ENCODE results near the gene PJA2.

The PJA2 gene

DNA sequence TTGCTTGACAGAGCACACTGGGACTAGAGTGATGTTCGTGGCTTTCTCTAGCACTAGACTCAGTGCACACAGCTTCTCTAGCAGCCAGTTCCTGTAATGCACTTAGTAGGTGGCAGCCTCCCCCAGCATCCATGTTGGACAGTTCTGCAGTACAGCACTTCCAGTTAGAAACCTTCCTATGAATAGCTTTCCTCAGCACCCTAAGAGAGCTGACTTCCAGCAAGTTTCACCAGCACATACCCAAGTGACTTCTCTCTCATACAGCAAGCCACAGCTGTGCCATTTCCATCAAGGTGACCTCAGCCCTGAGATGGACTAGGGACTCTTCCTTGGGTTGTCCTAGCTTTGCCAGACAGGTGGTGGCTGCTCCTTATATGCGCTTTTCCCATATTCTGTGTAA is 60.4 kb downstream of the PJA2 start:
- DNase-seq: no peak

DNA sequence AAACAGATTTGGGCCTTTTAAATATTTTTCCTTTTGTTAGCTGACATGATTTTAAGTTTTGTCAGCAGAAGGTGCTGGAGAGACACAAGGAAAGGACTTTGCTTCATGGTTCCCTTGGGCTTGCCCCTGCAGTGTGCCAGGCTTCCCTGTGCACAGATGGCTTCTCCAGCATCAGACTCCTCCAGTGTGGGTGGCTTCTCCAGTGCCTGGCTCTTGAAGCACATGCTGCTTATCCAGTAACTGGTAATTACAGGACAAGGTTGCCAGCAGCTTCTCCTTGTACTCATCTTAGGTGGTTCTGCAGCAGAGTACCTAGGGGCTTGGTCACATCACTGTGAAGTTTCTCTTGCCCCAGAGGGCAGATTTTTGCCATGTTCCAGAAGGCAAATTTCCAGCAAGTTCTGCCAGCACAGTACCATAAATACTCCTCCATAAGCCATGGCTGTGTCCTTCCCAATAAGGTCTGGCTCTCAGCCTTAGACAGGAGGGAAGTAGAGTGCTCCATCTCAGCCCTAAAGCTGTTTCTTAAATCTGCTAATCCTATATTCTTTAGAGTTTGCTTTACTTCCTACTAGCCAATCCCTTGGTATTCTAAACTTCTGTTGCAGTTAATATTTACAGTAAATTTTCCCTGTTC is 62.4 kb downstream of the PJA2 start:
- no peak for DNase-seq

DNA sequence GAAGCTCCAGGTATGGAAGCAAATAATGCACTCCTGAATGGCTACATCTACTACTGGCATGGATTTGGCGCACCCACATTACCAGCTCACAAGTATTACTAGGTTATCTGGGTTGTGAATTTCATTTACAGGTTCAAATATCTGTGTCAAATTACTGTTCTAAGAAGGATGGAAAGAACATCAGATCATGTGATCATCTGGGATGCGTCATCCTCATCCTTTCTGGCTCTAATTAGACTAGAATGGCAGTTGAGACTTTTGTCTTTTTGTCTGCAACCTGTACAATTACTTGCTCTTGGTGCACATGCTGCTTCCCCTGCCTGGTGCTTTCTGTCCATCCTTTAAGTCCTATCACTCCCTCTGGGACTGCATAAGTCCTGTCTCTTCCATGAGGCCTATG is 64.1 kb downstream of the PJA2 start:
- no peak for DNase-seq

DNA sequence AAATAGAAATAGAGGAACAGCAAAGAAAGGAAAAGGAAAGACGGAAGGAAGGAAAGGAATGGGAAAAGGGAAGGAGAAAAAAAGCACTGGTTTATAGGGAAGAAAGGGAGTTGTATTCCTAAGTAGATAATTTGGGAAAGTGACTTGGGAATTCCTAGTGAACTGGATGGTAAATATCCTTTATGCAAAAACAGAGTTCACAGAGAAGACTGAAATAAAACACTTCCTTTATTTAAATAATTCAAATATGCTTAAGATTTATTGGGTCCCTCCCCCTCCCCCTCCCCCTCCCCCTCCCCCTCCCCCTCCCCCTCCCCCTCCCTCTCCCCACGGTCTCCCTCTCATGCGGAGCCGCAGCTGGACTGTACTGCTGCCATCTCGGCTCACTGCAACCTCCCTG is 69.4 kb downstream of the PJA2 start:
- no peak for DNase-seq

DNA sequence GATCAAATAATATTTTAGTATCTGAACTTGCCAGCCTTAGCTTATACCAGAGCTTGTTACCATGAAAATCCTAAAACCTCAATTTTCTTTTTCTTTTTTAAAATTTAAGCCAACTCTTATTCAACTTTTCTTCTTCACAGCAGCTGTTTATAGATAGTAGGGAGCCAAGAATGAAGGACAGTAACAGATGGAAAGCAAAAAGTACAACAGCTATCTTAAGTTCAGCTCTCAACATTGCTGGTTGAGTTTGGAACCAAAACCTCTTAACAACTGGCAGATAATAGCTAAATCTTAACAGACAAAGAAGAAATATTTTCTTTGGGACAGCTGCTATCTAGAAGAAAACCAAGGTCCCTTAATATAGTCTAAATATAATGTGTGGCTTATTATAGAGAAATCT is 74.7 kb downstream of the PJA2 start:
- DNase-seq: no peak

DNA sequence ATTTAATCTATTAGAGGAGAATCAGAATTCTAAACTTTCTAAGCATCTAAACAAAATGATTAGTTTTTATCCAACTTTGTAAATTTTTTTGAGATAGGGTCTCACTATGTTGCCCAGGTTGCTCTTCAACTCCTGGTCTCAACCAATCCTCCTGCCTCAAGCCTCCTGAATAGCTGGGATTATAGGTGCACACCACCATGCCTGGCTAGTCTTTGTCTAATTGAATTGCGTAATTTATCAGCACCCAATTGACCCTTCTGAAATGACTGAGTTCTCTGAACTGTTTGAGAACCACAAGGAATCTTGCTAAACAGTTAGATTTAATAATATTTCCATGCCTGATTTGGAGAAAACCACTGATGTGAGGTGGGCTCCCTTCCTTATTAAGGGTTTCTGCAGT is 75.7 kb downstream of the PJA2 start:
- DNase-seq: no peak

DNA sequence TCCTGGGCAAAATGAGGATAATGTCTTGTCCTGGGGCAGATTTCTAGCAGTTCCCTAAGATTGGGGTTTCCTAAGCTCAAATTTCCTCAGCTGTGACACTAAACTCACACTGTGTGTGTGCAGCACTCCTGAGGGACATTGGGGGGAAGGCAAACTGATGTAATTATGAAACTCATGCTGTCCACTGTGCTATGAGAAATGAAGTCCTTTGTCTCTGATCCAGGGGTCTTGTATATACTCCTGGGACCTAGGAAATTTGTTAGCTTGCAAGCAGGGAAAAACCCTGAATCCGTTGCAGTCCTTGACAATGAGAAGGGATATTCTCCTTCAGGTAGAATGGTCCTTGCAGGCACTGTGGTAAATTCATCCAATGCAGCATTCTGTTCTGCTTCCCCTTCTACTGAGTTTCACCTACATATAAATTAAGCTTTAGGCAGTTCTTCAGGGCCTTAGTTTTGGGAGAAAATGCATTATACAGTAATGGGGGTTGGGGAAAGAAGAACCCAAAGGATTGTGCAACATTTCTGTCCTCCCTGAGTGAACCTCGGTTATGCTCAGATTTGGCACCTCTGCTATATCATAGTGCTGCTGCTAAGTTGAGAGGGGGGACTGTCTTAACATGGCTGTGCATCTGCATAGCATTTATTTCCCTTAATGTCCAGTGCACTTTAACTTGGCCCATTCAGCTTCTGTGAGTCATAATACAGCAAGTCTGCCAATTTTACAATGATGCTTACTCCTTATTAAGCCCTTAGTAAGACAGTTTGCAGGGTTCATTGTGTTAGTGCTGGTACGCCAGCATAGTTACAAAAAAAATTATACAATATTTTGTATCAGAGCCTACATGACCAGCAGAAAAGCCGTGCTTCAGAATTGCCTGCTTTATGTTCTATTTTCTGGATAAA is 80.2 kb downstream of the PJA2 start:
- DNase-seq: no peak

DNA sequence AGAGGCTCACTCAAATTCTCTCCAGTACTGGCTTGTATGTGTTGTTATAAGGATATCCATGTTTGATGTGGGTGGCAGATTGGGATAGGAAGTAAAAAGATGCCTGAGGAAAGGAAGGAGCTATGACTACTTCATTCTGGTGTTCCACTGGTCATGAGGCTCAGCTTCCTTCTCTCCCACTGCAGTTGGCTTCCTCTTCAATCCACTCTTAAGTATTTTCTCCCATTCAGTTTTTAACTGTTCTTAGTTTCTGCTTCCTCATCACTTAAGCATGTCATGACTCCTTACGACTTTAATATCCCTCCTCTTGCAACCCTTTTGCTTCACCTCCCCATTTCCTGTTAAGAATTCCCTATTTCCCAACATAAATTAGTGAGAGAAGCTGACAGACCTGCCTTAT is 81.1 kb downstream of the PJA2 start:
- no peak for DNase-seq

DNA sequence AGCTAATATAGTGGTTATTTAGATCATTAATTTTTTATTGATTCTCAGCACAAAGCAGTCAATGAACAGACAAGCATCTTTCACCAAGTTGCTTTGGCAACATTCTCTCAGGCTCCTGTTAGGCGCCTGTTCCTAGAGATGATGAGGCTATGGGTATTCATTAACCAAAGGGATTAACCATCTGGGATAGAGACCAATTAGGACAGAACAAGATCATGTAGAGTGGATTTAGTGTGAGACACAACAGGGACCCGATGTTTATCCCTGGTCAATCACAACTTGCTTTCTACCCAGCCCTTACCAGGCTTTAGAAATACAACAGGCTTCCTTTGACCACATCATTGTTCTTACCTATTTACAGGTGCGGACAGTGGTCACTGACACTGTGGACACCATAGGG is 82.2 kb downstream of the PJA2 start:
- DNase-seq: no peak

DNA sequence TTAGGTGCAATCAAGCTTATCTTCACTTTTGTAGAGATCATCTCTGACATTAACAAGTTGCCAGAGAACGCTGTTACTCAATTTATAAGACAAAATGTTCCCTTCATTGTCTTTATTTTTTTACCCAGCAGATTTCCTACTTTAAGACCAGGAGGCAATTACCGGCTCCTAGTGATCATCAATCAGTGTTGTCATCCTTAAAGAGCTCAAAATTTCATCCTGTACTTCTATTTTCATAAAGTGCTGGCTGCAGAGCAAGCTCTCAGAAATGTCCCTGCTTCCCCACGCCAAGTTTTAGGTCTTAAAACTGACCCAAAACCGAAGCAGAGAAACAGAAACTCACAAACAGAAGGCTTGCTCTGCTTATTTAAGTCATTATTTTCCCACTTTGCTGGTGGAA is 82.9 kb downstream of the PJA2 start:
- DNase-seq: no peak

DNA sequence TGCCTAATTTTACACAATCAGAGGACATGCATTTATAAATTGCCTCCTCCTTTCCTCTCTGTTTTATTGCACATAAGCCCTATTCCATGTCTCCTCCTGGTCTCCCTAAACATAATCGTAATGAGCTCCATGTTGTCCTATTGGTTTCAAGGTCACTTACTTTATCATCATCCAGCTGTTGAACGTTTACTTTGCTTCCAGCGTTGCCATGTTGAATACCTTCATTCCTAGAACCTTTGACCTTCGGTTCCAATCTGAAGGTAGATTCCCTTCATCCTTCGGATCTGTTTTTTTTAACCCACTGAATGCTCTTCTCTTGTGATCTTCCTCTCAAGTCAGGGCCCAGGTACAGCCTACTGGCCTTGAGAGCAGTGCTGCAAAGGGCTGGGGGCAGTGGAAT is 84.3 kb downstream of the PJA2 start:
- DNase-seq: no peak

DNA sequence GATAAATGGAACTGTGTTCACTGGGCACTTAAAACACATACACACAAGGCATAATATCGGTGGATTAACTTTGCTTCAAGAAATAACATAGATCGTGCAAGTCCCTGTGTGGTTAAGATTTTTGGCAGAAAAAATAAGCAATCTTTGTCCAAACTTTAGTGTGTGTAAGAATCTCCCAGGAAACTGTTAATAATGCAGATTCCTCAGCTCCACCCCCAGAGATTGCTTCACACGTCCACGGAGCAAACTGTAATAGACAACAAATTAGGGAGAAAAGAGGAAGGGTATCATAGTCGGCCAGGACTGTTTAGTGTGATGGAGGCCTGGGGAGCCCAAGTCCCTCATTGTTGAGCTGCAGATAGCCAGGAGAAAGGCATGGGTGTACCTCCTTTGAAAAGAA is 84.8 kb downstream of the PJA2 start:
- no peak for DNase-seq

DNA sequence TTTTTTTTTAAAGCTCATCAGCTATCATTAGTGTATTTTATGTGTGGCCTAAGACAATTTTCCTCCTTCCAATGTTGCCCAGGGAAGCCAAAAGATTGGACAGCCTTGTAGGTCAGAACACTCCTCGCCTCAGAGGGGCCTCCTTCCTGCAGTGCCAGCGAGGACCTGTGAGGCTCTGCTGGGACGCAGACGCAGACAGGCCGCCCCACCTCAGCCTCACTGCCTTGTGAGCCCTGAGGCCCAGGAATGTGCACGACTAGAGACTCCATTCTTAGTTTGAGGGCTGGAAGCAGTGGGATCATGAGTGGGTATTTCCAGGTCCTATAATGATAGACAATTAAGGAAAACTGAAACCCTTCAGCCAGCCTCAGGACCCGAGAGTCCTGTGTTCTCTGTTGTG is 85.4 kb downstream of the PJA2 start:
- no peak for DNase-seq

DNA sequence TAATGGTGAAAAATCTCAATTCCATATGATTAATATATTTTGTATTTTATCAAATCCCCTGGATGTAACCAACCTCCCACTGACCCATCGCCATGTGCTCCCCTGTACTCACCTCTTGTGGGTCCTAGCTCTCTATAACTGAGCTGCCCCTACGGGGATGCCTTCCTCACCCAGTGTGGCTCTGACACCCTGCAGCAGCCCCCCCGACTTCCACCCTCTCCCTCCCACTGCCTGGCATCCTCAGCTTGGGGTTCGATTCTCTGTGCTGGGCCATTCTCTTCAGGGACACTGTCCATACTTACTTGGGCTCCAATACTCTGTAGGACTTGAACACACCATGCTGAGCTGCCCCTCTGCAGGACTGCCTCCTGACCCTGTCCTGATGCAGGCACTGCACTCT is 87.1 kb downstream of the PJA2 start:
- no peak for DNase-seq

DNA sequence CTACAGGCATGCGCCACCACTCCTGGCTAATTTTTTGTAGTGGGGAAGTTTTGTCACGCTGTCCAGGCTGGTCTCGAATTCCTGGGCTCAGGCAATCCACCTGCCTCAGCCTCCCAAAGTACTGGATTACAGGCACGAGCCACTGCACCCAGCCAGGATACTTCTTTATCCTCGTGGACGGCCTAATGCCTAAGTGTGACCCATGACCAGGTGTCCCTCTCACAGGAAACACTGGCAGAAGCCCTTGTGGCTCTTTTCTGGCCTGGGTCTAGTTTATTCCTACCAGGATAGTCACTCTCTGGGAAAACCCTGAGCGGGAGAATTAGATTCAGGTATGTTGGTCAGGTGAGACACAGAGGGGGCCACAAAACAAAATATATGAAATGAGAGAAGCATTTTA is 90.4 kb downstream of the PJA2 start:
- DNase-seq: no peak

DNA sequence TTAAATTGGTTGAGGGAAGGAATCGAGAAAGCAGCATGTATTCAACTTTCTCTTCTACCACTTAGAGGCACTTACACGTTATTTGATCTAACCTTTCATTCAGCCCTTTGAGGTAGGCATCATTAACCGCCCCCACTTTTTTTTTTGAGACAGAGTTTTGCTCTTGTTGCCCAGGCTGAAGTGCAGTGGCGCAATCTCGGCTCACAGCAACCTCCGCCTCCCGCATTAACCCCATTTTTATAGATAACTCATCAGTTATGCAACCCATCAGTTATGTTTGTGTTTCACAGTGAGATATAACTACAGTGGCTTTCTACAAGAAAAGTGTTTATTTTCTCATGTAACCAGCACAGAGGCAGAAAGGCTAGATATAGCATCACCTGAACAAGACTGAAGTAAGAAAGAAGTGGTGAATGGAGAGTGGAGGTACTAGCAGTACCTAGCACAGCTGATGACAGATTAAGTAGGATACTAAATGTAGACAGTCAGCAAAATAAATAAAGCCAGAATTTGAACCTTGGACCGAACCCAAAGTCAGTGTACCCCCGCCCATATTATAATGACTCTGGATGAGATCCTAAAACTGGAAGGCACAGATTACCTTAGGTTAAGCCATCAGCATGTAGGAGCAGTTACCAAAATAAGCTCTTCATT is 91.2 kb downstream of the PJA2 start:
- no peak for DNase-seq

DNA sequence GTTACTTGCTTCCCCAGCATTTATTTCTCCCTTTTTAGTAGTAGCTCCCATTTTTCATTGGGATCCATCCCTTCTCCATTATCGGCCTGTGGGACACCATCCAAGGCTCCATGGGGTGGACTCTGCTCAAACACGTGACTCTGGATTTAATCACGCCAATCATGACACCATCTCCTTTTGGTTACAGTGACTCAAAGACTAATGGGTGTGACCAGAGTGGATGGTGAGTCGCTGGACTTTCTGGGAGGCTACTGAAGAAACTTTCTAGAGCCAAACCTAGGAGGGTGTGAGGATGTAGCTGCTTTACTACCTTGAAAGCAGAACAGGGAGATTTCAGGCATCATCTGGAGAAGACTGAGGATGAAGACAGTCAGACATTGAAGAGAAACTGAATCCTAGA is 93.1 kb downstream of the PJA2 start:
- DNase-seq: no peak

DNA sequence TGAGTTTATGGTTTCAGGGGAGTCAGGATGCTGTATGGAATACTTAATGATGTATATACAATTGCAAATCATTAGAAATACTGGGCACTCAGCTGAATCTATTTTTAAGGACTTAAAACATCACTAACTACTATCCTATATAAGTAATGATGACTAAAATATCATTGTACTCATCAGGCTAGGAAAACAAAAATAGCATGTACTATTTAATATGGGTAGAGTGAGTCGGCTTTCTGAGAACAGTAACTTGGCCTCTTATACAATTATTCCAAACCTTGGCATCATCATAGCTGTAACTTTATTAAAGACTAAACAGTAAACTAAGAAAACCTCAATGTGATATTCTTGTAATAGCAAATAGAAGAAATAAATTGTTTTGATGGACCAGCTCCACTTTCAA is 94.5 kb downstream of the PJA2 start:
- DNase-seq: no peak

DNA sequence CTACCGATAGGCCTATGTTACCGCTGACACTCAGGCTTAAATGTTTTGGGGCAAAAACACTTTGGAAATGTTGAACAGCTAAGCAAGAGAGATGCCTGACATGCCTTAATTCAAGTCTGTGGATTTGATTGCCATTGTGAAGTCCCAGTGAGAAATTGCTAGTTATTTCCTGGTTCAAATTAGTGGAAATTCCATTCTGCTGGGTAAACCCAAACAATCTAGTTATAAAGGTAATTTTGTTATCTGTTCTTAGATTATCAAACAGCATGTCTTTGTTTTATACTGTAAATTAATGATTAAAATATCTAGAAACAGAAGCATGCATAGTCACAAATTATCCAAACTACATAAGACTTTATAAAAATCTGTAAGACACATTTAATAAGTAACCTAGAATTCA is 96.6 kb downstream of the PJA2 start:
- DNase-seq: no peak

DNA sequence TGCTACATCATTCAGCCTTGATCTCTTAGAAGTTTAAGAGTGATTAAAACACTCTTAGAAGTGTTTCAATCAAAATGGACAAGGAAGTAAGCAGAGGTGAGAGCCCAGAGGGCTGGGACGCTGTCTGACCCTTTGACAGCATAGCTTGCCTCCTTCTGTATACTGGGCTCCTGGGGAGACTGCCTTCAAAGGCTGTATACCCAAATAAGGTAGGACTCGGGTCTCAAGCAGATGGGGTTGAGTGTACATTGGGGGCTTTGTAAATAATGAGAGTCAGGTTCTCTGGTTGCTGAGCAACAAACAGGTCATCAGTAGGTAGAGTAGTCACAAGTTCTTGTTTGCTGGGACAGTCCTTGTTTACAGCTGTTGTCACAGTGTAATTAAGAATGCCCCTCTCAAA is 97.1 kb downstream of the PJA2 start:
- no peak for DNase-seq

DNA sequence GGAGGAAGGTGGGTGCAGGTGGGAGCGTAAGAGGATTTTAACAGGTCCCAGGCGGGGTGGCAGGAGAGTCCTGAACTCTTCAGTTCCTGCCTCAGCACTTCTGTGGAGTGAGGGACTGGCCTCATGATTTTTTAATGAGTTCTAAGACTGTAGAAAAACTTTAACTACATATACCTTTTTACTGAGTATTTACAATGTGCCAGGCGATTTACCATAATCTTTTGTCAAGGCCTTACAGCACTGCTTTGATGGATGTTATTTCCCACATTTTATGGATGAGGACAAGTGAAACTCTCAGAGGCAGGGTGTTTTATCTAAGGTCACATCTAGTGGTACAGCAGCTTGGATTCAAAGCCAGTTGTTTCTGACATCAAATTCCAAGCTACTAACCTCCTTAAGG is 99.5 kb downstream of the PJA2 start:
- no peak for DNase-seq

DNA sequence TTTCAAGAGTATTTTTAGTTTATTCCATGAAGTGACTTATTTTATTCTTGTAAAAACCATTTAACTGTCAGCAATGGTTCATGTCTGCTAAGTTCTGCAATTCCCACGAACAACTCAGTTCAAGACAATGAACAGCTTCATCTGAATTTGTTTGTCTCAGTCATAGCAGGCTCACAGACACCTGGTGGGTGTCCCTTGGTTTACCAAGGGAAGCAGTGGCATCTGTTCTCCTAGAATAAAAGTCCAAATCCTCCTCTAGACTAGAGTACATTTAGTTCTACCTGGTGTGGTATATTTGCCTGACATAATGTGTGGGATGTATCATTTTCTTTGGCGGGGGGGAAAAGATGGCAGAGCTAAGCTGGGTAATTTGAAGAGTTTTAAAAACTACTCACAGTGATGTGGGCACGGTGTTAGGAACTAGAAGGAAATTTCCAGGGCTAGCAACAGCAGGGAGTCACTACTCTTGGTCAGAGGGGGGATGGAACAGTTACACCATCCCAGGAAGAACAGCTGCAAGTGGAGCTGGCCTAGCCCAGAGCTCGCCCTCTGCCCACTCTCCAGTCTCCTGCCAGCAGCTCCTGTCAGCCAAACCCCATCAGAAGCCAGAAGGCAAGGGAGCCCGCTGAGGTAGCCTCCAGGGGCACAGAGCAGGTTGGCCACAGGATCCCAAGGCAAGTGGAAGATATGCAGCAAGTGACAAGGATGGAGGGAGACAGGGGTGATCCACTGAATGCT is 100.3 kb downstream of the PJA2 start:
- no peak for DNase-seq

DNA sequence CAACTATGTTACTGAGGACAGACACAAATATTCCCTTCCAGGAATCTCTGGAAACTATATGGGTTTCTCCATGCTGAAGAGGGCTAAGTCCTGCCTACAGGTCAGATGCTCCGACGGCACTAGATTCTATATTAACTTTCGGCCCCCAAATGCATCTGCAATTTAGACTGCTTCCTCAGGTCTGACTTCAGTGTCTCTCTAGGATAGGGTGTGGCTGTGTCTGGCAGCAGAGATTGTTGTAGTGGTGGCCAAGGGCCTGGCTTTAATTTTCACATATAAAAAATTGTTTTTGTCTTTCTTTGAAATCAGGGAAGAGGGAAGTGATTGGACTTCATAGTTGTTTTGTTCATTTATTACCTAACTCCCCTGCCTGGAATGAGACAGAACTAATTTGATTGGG is 101.8 kb downstream of the PJA2 start:
- no peak for DNase-seq

DNA sequence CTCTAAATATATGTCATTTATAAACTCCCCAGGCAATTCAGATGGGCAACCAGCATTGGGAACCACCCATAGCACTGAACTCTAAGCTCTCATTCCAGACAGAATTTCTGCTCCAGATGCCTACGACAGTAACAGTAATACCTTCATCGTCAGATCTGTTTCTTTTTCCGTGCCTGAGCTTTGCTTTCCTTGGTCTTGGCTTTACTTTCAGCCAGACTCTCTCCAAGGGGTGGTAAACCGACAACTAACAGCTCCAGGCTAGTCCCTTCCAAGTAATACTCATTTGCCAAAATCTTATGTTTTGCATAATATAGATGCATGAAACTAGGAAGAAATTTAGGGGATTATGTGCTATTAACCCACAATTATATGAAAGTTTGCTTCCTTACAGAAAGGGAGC is 102.3 kb downstream of the PJA2 start:
- no peak for DNase-seq
